Stimulated activated CD4-positive, alpha-beta T cell treated with anti-CD3 and anti-CD28 coated beads, Interleukin-2, amount 100 ng/mL, for 4 hours (primary cell): ENCODE data around the gene CDK11A.
A peak's percentile ranks its signal among the peaks of the same experiment; 100 is the strongest.
"Not testable (repeated sequence)": the region's sequence is repeated elsewhere in the genome, so short reads cannot be mapped to it uniquely, and the experiment has no call there.

Source experiments
- DNase-seq: peaks from one replicate; pipeline ENCODE4 v3.0.0-alpha.2; 2020; ENCODE audit warnings: low read depth

CDK11A gene

DNA sequence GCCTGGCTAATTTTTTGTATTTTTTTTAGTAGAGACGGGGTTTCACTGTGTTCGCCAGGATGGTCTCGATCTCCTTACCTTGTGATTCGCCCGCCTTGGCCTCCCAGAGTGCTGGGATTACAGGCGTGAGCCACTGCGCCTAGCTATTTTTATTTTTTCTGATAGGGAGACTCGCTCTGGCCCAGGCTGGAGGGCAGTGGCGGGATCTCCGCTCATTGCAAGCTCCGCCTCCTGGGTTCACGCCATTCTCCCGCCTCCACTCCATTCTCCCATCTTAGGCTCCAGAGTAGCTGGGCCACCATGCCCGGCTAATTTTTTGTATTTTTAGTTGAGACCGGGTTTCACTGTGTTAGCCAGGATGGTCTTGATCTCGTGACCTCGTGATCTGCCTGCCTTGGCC is 1.9 kb upstream of the CDK11A start:
- DNase-seq = not testable (repeated sequence)

DNA sequence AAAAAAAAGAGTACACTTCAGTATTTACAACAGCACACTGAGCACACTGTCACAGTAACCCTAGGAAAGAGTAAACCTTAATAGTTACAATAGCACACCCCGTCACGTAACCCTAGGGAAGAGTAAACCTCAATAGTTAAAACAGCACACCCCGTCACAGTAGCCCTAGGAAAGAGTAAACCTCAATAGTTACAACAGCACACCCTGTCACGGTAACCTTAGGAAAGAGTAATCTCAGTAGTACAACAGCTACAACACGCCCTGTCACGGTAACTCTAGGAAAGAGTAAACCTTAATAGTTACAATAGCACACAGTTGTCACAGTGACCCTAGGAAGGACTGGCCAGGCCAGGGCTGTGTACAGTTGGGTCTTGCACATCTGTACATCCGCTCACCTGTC is 3.0 kb downstream of the CDK11A start:
- no peak for DNase-seq

DNA sequence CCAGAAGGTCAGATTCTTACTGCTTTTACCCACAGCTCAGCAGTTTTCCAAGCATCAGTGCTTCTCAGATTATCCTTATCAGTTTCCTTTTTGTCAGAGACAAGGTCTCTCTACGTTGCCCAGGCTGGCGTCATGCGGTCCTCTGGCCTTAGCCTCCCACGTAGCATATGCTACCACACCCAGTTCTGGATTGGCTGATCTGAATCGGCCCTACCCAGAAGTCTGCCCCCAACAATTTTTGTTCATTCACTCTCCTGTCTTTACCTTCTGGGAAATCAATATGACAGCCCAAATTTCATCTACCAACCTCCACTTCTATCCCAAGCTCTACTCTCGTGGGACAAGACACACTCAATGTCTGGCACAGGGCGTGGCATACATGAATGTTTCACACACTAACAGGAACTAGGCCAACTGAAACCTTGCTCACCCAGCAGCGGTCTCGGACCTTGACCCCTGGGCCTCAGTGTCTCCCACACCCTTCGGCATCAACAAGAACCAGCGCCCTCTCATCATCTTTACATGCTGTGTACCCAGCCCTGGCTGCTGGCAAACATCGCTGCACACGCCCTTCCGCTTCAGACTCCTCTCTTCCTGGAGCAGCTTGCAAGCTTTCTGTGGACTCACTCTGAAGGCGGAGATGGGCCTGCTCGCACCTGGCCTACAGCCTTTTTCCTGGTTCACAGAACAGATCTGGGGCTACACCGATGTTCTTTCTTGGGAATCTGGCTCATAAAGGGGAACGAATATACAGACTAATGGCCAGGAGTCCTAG is 8.9 kb downstream of the CDK11A start:
- not testable (repeated sequence) for DNase-seq

DNA sequence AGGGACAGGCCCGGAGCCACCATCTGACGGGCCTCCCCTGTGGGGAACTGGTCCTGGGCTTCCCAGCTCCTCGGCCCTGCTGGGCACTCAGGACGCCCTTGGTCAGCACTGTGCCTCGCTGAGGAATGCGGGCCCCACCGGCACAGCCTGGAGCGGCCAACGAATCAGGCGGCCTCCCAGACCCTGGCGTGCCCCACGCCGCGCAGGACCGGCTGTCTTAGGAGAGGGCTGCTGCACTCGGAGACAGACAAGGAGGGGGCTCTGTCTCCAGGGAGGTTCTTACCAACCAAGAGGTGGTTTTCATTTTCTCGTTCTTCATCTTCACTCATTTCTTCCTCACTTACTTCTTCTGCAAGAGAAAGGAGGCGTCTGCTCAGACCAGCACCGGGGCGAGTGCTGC is 16.3 kb downstream of the CDK11A start:
- not testable (repeated sequence) for DNase-seq

DNA sequence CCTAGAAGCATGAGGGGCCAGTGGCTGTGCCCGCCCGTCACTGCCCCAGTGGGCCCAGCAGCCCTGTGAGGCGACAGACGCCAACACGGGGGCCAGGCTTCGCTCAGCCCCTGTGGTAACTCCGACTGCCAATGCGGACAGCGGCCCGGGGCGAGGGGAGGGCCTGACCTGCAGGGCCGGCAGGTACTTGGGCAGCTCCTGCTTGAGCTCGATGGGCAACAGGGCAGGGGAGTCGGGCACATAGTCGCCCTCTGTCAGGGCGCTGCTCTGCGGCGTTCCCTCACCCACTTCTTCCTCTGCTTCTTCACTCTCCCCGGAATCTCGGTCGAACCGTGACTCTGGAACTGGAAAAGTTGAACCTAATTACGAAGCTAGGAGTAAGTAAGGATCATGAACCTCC is 16.9 kb downstream of the CDK11A start:
- not testable (repeated sequence) for DNase-seq

DNA sequence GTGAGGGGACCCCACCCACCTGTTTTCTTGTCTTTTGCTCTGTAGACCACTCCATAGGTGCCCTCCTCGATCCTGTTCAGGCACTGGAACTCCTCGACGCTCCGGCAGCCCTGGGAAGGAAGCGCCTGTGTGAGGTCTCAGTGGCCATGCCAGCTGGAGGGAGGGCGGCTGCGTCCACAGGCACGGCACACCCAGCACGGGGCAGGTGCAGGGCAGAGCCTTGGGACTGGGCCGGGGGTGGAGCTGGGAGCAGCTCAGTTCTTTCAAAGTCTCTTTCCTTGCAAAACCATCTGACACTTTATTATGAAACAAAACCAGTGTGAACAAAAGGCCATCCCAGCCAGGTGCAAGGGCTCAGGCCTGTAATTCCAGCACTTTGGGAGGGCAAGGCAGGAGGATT is 18.5 kb downstream of the CDK11A start:
- not testable (repeated sequence) for DNase-seq

DNA sequence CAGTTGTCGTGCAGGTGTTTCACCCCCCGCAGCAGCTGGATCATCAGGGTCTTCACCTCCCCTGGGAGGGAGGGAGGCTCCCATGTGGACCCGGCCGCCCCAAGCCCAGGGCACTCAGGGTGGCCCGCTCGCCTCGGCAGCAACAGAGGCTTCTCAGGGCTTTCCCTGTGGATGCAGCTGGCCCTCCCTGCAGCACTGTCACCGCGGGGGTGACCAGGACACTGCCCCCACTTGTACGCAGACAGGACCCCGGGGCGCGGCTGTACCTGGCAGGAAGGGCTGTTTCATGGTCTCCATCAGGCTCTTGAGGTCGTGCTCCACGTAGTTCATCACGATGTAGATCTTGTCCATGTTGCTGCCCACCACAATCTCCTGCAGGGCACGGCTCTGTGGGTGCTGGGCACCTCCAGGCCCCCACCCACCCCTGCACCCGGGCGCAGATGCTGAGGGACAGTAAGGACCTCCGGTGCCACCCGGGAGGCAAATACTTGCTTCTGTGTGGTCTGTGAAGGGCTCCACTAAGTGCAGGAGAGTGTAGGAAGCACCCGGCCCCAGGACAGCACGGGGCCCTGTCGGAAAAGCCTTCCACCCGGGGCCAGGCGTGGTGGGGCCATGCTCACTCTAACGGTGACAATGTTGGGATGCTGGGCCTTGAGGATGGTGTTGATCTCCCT is 19.7 kb downstream of the CDK11A start:
- not testable (repeated sequence) for DNase-seq

DNA sequence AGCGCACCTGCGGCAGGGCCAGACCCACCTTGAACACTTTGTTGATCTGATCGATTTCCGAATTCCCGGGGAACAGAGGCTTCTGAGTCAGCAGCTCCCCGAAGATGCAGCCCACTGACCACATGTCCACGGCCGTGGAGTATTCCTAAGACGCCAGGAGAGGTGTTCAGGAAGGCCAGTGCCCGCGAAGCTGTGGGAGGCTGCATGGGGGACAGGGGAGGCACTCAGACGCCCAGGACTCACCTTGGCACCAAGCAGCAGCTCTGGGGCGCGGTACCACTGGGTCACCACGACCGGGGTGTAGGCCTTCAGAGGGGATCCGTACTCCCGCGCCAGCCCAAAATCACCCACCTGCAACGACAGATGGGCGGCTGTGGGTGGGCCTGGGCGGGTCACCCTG is 20.4 kb downstream of the CDK11A start:
- no peak for DNase-seq

DNA sequence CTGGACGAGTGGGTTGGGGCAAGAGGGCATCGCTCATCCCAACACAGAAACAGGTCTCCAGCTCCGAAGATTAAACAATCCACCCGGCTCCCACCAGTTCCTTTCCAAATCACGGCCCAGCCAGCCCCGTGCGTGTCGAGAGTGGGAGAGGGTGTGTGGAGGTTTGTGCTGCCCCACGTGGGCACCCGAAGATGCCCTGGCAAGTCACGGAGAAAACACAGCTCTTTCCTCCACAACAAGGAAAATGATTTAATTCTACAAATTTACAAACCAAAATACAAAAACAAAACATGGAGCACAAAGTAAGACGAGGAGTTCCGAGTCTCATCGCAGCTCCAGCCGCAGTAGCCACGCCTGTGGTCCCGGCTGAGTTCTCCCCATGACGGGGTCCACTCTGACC is 21.7 kb downstream of the CDK11A start:
- DNase-seq = not testable (repeated sequence)

DNA sequence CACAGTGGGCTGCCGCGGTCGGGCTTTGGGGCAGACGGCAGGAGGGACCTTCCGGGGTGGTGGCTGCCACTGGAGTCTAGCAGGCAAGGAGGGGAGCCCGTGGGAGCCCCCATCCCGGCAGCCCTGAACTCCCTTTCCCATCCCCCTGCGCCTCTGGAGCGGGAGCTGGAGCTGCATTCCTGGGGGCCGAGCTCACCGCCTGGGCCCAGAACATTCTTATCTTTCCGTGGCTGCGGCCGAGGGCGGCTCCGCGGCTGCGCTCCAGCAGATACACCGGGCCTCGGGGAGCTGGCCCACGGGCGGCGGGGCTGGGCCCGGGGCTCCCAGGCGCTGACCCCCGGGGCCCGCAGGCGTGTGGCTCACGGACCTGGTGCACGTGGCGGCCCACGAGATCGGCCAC is 23.6 kb downstream of the CDK11A start:
- not testable (repeated sequence) for DNase-seq

DNA sequence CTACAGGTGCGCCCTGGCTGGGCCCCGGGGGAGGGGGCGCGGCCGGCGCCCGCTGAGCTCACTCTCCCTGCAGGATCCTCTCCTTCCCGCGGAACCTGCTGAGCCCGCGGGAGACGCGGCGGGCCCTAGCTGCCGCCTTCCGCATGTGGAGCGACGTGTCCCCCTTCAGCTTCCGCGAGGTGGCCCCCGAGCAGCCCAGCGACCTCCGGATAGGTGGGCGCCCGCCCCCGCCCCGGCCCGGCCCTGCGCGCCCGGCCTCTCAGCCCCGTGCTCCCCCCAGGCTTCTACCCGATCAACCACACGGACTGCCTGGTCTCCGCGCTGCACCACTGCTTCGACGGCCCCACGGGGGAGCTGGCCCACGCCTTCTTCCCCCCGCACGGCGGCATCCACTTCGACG is 24.1 kb downstream of the CDK11A start:
- DNase-seq = not testable (repeated sequence)

DNA sequence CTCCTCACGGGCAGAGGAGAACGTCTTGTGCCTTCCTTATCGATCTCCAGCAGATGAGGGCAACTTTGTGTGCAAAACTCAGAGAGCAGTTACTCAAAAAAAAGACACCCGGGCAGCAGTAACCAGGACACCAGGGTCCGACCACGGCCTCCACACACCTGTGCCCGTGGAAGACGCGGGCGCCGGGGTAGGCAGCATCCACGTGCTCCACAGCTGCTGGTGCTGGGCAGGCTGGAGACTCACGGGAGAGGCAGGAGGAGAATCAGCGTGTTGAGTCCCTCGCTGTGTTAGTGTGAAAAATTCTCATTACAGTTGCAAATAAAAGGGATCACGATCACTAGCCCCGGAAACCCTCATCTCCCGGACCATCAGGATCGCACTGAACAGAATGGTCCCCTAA is 25.1 kb downstream of the CDK11A start:
- not testable (repeated sequence) for DNase-seq

DNA sequence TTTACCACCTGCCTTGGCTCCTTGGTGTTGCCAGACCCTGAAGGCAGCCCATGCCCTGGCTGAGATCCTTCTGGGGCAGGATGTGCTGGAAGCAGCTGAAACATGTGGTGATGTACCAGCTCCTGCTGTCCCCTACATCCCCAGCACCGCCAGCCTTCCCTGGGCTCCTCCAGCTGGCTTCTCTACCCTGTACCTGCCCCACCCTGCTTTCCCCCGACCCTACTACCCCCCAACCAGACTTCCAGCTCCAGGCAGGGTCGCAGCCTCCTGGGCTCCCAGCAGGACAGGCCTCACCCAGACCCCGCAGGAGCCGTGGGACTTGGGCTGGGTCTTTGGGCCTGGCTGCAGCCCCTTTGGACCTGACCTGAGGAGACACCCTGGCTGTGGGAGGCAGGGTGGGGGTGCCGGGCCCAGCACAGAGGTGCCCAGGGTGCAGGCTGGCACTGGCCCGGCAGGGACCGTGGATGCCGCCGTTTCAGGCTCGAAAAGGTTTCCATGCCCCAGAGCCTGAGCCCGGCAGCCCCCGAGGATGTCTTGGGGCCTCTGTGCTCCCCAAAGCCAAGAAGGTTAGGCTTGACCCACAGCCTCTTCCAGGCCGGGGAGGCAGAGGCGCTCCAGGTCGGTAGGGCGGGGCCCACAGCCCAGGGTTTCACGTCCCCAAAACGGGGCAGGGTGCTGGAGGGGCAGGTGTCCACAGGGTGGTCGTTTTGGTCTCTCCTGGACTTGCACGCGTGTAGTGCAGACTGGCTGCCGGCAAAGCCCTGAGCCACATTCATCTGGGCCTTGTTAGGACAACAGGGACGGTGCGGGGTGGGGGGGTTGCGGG is 26.6 kb downstream of the CDK11A start:
- DNase-seq = not testable (repeated sequence)

DNA sequence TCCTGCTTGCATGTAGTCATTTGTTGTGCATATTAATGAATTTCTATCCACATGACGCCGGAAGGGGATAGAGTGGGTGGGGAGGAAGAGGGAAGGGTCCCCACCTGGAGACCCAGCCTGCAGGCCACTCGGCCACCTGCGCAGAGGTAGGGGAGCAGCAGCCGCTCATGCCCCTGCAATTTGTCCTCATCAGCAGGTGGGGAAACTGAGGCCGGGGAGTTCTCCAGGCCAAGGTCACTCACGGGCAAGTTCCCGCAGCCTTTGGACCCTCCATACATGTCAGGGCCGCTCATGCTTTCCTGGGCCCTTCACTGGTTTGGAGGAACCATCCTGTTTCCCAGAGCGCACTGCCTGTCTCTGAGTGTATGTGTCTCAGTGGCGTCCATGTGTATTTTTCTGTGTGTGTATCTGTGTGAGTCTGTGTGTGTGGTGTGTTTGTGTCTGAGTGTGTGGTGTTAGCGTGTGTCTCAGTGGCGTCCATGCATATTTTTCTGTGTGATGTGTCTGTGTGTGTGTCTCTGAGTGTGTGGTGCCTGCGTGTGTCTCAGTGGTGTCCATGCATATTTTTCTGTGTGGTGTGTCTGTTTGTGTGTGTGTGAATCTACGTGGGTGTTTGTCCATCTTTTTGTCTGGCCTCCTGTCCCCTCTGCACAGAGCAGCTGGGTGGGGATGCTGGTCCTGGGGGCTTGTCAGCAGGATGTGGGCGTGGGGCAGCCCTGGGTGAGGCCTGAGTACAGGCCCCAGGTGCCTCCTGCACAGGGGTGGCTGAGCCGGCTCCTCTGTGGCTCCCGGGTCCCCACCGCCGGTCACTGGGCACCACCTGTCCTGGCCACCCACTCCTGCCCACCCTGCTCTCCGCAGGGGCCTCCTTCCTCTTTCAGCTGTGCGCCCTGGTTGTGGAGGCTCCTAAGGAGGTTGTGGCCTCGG is 27.5 kb downstream of the CDK11A start:
- not testable (repeated sequence) for DNase-seq

DNA sequence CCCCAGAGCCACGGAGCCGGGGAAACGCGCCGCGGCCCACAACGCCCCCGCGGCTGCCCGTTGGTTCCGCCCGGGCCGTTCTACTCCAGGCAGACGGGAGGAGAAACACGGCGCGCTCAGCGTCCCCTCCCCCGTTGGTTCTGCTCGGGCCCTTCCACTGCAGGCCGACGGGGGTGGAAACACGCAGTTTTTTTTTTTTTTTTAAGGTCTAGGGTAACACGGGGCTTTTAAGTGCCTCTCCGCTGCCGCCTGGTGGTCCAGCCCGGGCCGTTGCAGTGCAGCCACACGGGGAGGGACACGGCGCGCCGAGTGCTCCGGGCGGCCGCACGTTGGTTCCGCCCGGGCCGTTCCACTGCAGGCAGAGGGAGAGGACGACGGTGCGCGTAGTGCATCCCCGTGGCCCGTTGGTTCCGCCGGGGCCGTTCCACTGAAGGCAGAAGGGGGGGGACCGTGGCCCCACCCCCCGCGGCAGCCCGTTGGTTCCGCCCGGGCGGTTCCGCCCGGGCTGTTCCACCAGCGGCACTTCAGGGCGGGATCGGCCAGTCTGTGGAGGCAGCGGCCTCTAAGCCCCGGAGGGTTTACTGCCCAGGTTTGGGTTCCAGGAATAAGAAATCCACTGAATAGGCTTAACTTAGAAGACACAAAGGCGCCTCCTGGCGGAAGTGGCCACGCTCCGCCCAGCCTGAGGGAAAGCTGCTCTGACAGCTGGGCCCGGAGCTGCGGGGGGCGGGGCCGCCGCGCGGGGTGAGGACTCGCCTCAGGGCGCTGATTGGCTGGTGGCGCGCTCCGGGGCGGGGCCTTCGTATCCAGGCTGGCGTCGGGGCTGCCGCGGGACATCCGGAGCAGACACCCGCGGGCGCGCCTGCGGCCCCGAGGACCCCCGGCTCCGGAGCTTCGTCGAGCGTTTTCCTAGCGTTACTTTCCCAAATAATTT is 31.2 kb downstream of the CDK11A start, which contains the start of gene SLC35E2B:
Gene SLC35E2B, minus strand, starts transcription at position 82 of the 934 bp plus-strand sequence. CDS start 16,096 bp downstream, outside the sequence.
- DNase-seq = peak; percentile 90

DNA sequence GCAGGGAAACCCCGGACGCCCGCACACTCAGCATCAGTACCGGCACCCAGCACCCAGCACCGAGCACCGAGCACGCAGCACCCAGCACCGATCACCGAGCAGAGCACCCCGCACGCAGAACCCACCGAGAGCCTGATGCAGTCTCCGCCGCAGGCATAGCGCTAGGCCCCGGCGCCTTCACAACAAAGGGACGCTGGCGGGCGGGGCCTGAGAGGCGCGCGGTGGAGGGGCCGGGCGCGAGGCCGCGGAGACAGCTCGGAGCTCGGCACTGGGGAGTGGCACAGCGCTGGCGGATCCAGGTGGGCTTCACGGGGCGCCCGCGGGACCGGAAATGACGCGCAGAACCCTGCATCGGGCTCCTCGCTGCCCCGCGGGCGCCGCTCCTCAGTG is 31.8 kb downstream of the CDK11A start:
- DNase-seq = peak; percentile 66

DNA sequence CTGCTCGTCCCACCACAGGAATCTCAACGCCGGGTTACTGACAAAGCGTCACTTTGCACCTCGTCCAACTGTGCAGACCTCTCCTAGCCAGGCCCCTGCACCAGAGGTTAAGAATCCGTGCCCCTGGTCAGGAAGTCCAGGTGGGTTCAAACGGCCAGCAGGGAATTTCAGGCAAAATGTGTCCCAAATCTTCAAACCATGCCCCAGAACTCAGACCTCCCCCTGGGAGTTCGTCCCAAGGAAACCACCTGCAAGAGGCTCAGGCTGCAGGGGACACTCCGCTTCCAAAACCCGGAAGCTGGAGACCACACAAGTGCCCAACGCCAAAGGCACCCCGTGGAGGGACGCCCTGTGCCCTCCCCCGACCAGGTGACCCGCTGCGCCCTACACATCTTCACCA is 32.7 kb downstream of the CDK11A start:
- not testable (repeated sequence) for DNase-seq

DNA sequence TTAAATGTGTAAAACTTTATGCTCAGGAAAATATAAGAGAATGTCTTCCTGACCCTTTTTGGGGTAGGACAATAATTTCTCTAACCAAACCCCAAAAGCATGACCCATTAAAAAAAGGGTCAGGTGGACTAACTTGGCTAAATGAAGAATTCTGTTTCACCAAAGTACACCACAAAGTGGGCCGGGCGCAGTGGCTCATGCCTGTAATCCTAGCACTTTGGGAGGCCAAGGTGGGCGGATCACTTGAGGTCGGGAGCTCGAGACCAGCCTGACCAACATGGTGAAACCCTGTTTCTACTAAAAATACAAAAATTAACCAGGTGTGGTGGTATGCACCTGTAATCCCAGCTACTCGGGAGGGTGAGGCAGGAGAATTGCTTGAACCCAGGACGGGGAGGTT is 34.6 kb downstream of the CDK11A start:
- not testable (repeated sequence) for DNase-seq

DNA sequence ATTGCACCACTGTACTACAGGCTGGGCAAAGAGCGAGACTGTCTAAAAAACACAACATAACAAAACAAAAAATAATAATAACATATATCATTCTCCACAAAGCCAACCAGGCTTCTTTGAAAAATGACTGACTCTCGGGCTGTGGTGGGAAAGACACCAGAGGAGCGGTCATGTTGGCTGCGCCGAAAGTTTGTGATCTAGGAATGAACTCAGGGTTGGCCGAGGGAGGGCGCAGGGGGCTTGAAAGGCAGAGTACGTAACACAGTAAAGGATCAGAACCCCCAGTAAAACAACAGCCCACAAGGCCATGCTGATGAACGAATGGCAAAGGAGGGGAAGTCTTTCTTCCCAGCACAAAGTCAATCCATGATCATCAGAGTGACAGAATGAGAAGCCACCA is 36.3 kb downstream of the CDK11A start:
- no peak for DNase-seq

DNA sequence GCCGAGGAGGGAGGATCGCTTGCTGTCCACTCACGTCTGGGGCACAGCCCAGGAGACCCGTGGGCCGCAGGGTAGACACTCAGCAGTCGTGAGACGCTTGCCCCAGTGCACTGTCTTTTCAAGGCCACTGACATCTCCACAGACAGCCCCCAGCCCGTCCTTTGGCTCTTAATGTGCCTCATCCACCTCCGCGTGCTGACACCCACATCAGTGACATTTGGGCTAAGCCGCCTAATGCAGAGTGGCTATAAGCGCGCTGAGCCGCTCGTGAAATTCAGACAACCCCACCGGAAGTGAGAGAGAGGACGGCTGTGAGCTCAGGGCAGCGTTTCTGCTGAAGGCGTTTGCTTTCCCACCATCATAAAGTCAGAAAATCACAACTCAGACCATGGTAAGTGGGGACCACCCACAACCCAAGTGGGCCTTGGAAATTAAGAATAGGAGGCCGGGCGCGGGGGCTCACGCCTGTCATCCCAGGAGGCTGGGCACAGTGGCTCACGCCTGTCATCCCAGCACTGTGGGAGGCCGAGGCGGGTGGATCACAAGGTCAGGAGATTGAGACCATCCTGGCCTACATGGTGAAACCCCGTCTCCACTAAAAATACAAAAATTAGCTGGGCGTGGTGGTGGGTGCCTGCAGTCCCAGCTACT is 40.0 kb downstream of the CDK11A start:
- no peak for DNase-seq
